ENCODE data around the gene MSRB1. TPM values are rescaled to one million over a fixed set of nuclear protein-coding genes. Genes with fewer than 3 reads are reported as not detected.

MSRB1 gene
- total and polyA plus RNA-seq, 2 of the 13 experiments (the other 11 are each of a cell fraction or from before 2014, with no cell fraction given): 32.1 to 75.4 TPM

DNA sequence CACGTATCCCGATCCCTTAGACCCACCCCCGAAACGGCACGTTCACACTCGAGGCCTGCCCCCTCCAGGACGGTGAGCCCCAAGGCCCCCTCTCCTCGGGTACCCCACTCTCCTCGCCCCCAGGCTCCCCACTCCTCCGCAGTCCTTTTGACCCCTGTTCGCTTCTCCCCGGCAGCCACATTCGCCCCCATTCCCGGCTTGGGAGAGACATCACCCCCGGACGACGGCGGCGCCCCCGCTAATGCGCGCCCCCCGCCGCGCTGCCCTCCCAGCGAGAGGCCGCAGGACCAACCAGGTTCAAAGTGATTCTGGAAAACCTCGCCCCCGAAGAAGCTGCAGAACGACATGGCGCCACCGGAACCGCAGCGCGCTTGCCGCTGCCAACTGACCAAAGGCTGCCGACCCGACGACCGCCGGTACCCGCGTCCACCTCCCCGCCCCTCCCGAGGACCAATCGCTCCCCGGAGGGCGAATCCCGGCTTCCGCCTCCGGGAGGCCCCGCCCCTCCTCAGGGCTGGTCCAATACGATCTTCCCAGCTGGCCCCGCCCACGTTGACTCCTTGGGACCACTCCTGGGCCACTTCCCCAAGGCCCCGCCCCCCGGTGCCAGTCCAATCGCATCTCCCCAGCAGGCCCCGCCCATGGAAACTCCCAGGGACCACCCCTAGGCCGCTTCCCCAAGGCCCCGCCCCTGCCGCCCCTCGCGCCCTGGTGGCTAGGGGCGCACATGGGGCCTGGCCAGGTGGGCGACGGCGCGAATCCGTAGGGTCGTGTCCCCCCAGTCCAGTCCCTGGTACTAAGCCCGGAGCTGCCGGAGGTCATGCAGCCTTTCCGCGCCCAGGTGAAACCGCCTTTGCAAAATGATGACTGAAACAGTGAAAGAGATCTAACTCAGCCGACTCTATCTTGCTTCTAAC lies at the start of gene MSRB1 (continued):
- peak; percentile 77; the same call in 1 of the 2 replicates for TF ChIP-seq ZNF275 (CRISPR knock-in tag; IDR thresholded peaks at IDR 0.05; ENCODE audit: borderline replicate concordance)
- peak; percentile 15; the same call in 1 of the 2 replicates for TF ChIP-seq E2F1 (CRISPR knock-in tag; IDR thresholded peaks at IDR 0.05)
- TF ChIP-seq ZNF225 (CRISPR knock-in tag; IDR thresholded peaks at IDR 0.05): no peak
- TF ChIP-seq, protein P1, sequence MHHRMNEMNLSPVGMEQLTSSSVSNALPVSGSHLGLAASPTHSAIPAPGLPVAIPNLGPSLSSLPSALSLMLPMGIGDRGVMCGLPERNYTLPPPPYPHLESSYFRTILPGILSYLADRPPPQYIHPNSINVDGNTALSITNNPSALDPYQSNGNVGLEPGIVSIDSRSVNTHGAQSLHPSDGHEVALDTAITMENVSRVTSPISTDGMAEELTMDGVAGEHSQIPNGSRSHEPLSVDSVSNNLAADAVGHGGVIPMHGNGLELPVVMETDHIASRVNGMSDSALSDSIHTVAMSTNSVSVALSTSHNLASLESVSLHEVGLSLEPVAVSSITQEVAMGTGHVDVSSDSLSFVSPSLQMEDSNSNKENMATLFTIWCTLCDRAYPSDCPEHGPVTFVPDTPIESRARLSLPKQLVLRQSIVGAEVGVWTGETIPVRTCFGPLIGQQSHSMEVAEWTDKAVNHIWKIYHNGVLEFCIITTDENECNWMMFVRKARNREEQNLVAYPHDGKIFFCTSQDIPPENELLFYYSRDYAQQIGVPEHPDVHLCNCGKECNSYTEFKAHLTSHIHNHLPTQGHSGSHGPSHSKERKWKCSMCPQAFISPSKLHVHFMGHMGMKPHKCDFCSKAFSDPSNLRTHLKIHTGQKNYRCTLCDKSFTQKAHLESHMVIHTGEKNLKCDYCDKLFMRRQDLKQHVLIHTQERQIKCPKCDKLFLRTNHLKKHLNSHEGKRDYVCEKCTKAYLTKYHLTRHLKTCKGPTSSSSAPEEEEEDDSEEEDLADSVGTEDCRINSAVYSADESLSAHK (CRISPR knock-in tag; IDR thresholded peaks at IDR 0.05; ENCODE audit: borderline replicate concordance): no peak
- TF ChIP-seq EEA1 (CRISPR knock-in tag; IDR thresholded peaks at IDR 0.05; ENCODE audit: borderline replicate concordance): no peak
- TF ChIP-seq HOXD1 (CRISPR knock-in tag; IDR thresholded peaks at IDR 0.05): peak; percentile 18; the same call in 1 of the 2 replicates
- peak; percentile 64; the same call in 1 of the 2 replicates for TF ChIP-seq ZFP36L1 (CRISPR knock-in tag; IDR thresholded peaks at IDR 0.05)
- no peak for TF ChIP-seq ZNF720 (CRISPR knock-in tag; IDR thresholded peaks at IDR 0.05)
- peak; percentile 72 for TF ChIP-seq THAP11 (CRISPR knock-in tag; IDR thresholded peaks at IDR 0.05)
- TF ChIP-seq, protein P2, sequence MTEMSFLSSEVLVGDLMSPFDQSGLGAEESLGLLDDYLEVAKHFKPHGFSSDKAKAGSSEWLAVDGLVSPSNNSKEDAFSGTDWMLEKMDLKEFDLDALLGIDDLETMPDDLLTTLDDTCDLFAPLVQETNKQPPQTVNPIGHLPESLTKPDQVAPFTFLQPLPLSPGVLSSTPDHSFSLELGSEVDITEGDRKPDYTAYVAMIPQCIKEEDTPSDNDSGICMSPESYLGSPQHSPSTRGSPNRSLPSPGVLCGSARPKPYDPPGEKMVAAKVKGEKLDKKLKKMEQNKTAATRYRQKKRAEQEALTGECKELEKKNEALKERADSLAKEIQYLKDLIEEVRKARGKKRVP (CRISPR knock-in tag; IDR thresholded peaks at IDR 0.05): no peak
- TF ChIP-seq ZSCAN9 (CRISPR knock-in tag; IDR thresholded peaks at IDR 0.05; ENCODE audit: borderline replicate concordance): peak; percentile 86
- TF ChIP-seq, protein P3, sequence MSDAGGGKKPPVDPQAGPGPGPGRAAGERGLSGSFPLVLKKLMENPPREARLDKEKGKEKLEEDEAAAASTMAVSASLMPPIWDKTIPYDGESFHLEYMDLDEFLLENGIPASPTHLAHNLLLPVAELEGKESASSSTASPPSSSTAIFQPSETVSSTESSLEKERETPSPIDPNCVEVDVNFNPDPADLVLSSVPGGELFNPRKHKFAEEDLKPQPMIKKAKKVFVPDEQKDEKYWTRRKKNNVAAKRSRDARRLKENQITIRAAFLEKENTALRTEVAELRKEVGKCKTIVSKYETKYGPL (CRISPR knock-in tag; IDR thresholded peaks at IDR 0.05): no peak
- TF ChIP-seq MEF2D (CRISPR knock-in tag; IDR thresholded peaks at IDR 0.05): no peak
- no peak for TF ChIP-seq NR1H2 (CRISPR knock-in tag; IDR thresholded peaks at IDR 0.05; ENCODE audit: borderline replicate concordance, low read depth)
- no peak for TF ChIP-seq TBX3 (IDR thresholded peaks at IDR 0.05; ENCODE audit: borderline replicate concordance)
- TF ChIP-seq ZNF335 (CRISPR knock-in tag; IDR thresholded peaks at IDR 0.05): no peak
- TF ChIP-seq FOXA3 (CRISPR knock-in tag; IDR thresholded peaks at IDR 0.05): no peak; the same call in 1 of the 2 replicates
- TF ChIP-seq, protein P4, sequence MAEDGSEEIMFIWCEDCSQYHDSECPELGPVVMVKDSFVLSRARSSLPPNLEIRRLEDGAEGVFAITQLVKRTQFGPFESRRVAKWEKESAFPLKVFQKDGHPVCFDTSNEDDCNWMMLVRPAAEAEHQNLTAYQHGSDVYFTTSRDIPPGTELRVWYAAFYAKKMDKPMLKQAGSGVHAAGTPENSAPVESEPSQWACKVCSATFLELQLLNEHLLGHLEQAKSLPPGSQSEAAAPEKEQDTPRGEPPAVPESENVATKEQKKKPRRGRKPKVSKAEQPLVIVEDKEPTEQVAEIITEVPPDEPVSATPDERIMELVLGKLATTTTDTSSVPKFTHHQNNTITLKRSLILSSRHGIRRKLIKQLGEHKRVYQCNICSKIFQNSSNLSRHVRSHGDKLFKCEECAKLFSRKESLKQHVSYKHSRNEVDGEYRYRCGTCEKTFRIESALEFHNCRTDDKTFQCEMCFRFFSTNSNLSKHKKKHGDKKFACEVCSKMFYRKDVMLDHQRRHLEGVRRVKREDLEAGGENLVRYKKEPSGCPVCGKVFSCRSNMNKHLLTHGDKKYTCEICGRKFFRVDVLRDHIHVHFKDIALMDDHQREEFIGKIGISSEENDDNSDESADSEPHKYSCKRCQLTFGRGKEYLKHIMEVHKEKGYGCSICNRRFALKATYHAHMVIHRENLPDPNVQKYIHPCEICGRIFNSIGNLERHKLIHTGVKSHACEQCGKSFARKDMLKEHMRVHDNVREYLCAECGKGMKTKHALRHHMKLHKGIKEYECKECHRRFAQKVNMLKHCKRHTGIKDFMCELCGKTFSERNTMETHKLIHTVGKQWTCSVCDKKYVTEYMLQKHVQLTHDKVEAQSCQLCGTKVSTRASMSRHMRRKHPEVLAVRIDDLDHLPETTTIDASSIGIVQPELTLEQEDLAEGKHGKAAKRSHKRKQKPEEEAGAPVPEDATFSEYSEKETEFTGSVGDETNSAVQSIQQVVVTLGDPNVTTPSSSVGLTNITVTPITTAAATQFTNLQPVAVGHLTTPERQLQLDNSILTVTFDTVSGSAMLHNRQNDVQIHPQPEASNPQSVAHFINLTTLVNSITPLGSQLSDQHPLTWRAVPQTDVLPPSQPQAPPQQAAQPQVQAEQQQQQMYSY (CRISPR knock-in tag; IDR thresholded peaks at IDR 0.05): no peak

All from HepG2 (cell line).